K562 (cell line): ENCODE measurements around the gene C2orf76. TPM values are rescaled to one million over a fixed set of nuclear protein-coding genes. Genes with fewer than 3 reads are reported as not detected.

Experiments used
- ATAC-seq: fragments of 200-7000 bp; cut with Tn5 transposase; 3 replicates; pipeline ENCODE4 v1.9.1; 2020; ENCODE audit warnings: moderate library complexity
- BruUV-seq: library from RNA; stranded (reverse); fragments of 400-500 nt; replicated peaks from 2 replicates; lab custom pipeline; 2021; lab: Mats Ljungman, UMichigan
- CTCF ChIA-PET: fragments of 300-600 bp; formaldehyde crosslinking; extraction: SDS; loops from one replicate; lab custom pipeline; 2021; ENCODE audit warnings: low intra/inter-chr PET ratio; lab: Yijun Ruan, JAX
- POLR2A ChIA-PET: fragments of 300-600, 350-650 bp; sonication (Branson Sonifier 250); formaldehyde crosslinking; extraction: SDS; loops from one replicate; lab custom pipeline; 2021; ENCODE audit warnings: antibody characterized with exemption, inconsistent platforms; lab: Yijun Ruan, JAX
- DNase-seq, 4 experiments: peaks; one replicate each; pipeline versions ENCODE4 v3.0.0 to v3.0.0-alpha.2; 2011 to 2018; ENCODE audit warnings: low spot score in 3 of 4, mixed read lengths in 3 of 4; ENCODE audit errors: extremely low read depth in 1 of 4
- FAIRE-seq: peaks from 2 replicates; lab custom pipeline; 2011; peaks lifted over from hg19 to GRCh38; lab: Jason Lieb, UNC
- H2AFZ ChIP-seq: 2 replicates; pipeline ENCODE4 v1.6.0; 2011; ENCODE audit warnings: low read depth, low read length, control low read depth, inconsistent platforms
- H3K27ac ChIP-seq: fragments of 200-600 bp; 3 replicates; pipeline ENCODE4 v1.8.0; 2011; ENCODE audit warnings: low read depth, mild to moderate bottlenecking, control low read depth, inconsistent platforms, low read length, moderate library complexity, mixed read lengths; ENCODE audit errors: extremely low read depth
- H3K27me3 ChIP-seq, 2 experiments: fragments of 300-600 bp in 1 of 2; 2 replicates in 1 of 2; 3 replicates in 1 of 2; pipeline versions ENCODE4 v1.6.0 to v1.8.0; 2011; ENCODE audit warnings: inconsistent platforms in 2 of 2, low read length in 2 of 2, mild to moderate bottlenecking in 1 of 2, mixed read lengths in 1 of 2, moderate library complexity in 1 of 2; ENCODE audit not compliant: control insufficient read depth in 2 of 2, insufficient read depth in 2 of 2
- H3K36me3 ChIP-seq: fragments of 300-600 bp; 3 replicates; pipeline ENCODE4 v1.8.0; 2011; ENCODE audit warnings: mild to moderate bottlenecking, low read length, inconsistent platforms; ENCODE audit not compliant: control insufficient read depth, insufficient read depth
- H3K4me1 ChIP-seq, 2 experiments: fragments of 200-600 bp in 1 of 2; replicated peaks in 1 of 2; 2 replicates in 1 of 2; 3 replicates in 1 of 2; pipeline versions ENCODE4 v1.5.1 to v1.8.0; 2011; ENCODE audit warnings: inconsistent platforms in 2 of 2, low read length in 2 of 2, mild to moderate bottlenecking in 1 of 2, mixed read lengths in 1 of 2, moderate library complexity in 1 of 2; ENCODE audit not compliant: control insufficient read depth in 2 of 2, insufficient read depth in 2 of 2
- H3K4me2 ChIP-seq: 2 replicates; pipeline ENCODE4 v1.6.1; 2011; ENCODE audit warnings: low read length, control low read depth, inconsistent platforms, mixed read lengths; ENCODE audit not compliant: insufficient read depth
- H3K4me3 ChIP-seq: fragments of 200-600 bp; sonication (generic), shearing (Covaris generic); 2 replicates; pipeline ENCODE4 v1.5.1; 2016; ENCODE audit warnings: control low read depth, inconsistent platforms
- H3K79me2 ChIP-seq: fragments of 200-600 bp; 3 replicates; pipeline ENCODE4 v1.8.0; 2011; ENCODE audit warnings: low read length, inconsistent platforms; ENCODE audit not compliant: control insufficient read depth, insufficient read depth
- H3K9ac ChIP-seq, 2 experiments: 2 replicates each; pipeline versions ENCODE4 v1.6.0 to v1.6.1; 2011; ENCODE audit warnings: low read depth in 2 of 2, low read length in 2 of 2, control low read depth in 1 of 2, inconsistent platforms in 1 of 2, mild to moderate bottlenecking in 1 of 2, mixed read lengths in 1 of 2; ENCODE audit not compliant: insufficient read depth in 1 of 2
- H3K9me1 ChIP-seq: one replicate; pipeline ENCODE4 v1.6.0; 2011; ENCODE audit warnings: inconsistent platforms, mild to moderate bottlenecking, low read length, moderate library complexity; ENCODE audit not compliant: control insufficient read depth, insufficient read depth
- H3K9me3 ChIP-seq: replicated peaks from 2 replicates; pipeline ENCODE4 v1.5.1; 2011; ENCODE audit warnings: low read depth, low read length, inconsistent platforms; ENCODE audit not compliant: control insufficient read depth, insufficient read depth
- H4K20me1 ChIP-seq: replicated peaks from 2 replicates; pipeline ENCODE4 v1.6.1; 2011; ENCODE audit warnings: low read length, inconsistent platforms, mixed read lengths; ENCODE audit not compliant: control insufficient read depth, insufficient read depth
- CTCF ChIP-seq, 3 experiments: IDR thresholded peaks in 2 of 3; conservative IDR thresholded peaks in 1 of 3; 2 replicates each; pipeline ENCODE4 v1.5.1; 2011 to 2012; ENCODE audit warnings: low read length in 3 of 3, mild to moderate bottlenecking in 3 of 3, control low read depth in 2 of 3, improper control_type of control experiment in 1 of 3, inconsistent platforms in 1 of 3, low read depth in 1 of 3, mixed read lengths in 1 of 3, moderate library complexity in 1 of 3; ENCODE audit not compliant: insufficient read depth in 2 of 3
- CTCFL ChIP-seq: IDR thresholded peaks from 2 replicates; pipeline ENCODE4 v1.6.1; 2011; ENCODE audit warnings: borderline replicate concordance, low read depth, mild to moderate bottlenecking, moderate library complexity, low read length; ENCODE audit not compliant: insufficient read depth, poor library complexity, severe bottlenecking
- E2F3 ChIP-seq: fragments of 250-450 bp; sonication (Bioruptor Pico); IDR thresholded peaks from 2 replicates; pipeline ENCODE4 v1.4.0; 2020; ENCODE audit warnings: mild to moderate bottlenecking
- FOXA1 ChIP-seq: fragments of 450-650 bp; IDR thresholded peaks from 2 replicates; pipeline ENCODE4 v1.6.1; 2016; ENCODE audit warnings: mild to moderate bottlenecking, borderline replicate concordance
- FOXA3 ChIP-seq, 2 experiments: fragments of 450-650 bp in 1 of 2; sonication (generic) in 1 of 2; formaldehyde crosslinking; IDR thresholded peaks in 1 of 2; conservative IDR thresholded peaks in 1 of 2; 2 replicates each; pipeline versions ENCODE4 v1.4.0 to v1.8.0; 2020 to 2022; ENCODE audit warnings: mild to moderate bottlenecking in 2 of 2, missing genetic modification reagents in 1 of 2
- FOXK2 ChIP-seq, 2 experiments: fragments of 450-650 bp; IDR thresholded peaks in 1 of 2; conservative IDR thresholded peaks in 1 of 2; 2 replicates each; pipeline ENCODE4 v1.6.1; 2016; ENCODE audit warnings: low read depth in 2 of 2, mild to moderate bottlenecking in 1 of 2
- RBM14 ChIP-seq: fragments of 200-400 bp; formaldehyde crosslinking; IDR thresholded peaks from 2 replicates; pipeline ENCODE4 v1.6.1; 2018; ENCODE audit warnings: low read depth, mild to moderate bottlenecking, low read length, moderate library complexity, borderline replicate concordance; ENCODE audit not compliant: insufficient read depth
- WGBS: fragments of 100-300 bp; shearing (Covaris generic); methylation state at CpG from one replicate; pipeline ENCODE4 v1.1.6; 2016; ENCODE audit warnings: low coverage, mixed read lengths; ENCODE audit not compliant: insufficient coverage; ENCODE audit errors: missing lambda C conversion rate; 5-methylcytosine and 5-hydroxymethylcytosine counted together
- in situ Hi-C: fragments of 300-500 bp; cut with MboI; formaldehyde crosslinking; loops from 4 replicates; pipeline ENCODE4 v1.15.0; 2018; ENCODE audit warnings: inconsistent platforms, mixed read lengths
- intact Hi-C: fragments of 100-400 bp; cut with micrococcal nuclease; formaldehyde crosslinking; loops from 2 replicates; pipeline ENCODE4 v1.14.2; 2022
- polyA plus RNA-seq, 8 experiments: library from polyadenylated mRNA; depleted of rRNA in 4 of 8; stranded (reverse) in 5 of 8; unstranded in 3 of 8; fragments of >200 nt; fragmentation: Nextera tagmentation in 2 of 8; fragmentation: Illumina TruSeq in 1 of 8; extraction: Ambion mirVana in 2 of 8; extraction: Trizol in 1 of 8; gene quantifications; 2 replicates each; pipeline versions ENCODE4 v1.2.1 to v1.2.3, GENCODE V29; 2011 to 2014; ENCODE audit warnings: inconsistent platforms in 1 of 8, missing spikeins in 1 of 8
- total RNA-seq, 7 experiments: library from RNA; depleted of rRNA in 6 of 7; stranded (reverse); fragments of >200 nt in 6 of 7; fragmentation: Illumina TruSeq in 2 of 7; extraction: Trizol in 2 of 7; gene quantifications; 2 replicates each; pipeline versions ENCODE4 v1.2.1 to v1.2.3, GENCODE V29; 2011 to 2021; ENCODE audit warnings: low replicate concordance in 1 of 7

C2orf76 gene
- total and polyA plus RNA-seq, 9 of the 15 experiments (the other 6 are each of a cell fraction or from before 2014, with no cell fraction given) = 4.8 to 26.2 (median 14.5) TPM

- H2AFZ ChIP-seq = no peak overlapping the region
- H3K79me2 ChIP-seq = no peaks in the 10 kb centered on the region
- H3K4me2 ChIP-seq = no peak overlapping the region
- peak; percentile 56 for FAIRE-seq
- H4K20me1 ChIP-seq = no peaks in the 10 kb centered on the region
- ChIA-PET CTCF (no interaction called here), POLR2A (no interaction called here)
- peak; percentile 46 to 64; a peak in 3 of 4 replicates for TF ChIP-seq FOXK2 (conservative IDR thresholded peaks at IDR 0.05 in 1 of 2, IDR thresholded peaks at IDR 0.05 in 1 of 2; ENCODE audit: low read depth in 2 of 2)
- 0 out of 2 replicates have a peak, but pooled peaks have one; percentile 24 for TF ChIP-seq FOXA1
- TF ChIP-seq FOXA3 (CRISPR knock-in tag; conservative IDR thresholded peaks at IDR 0.05 in 1 of 2, IDR thresholded peaks at IDR 0.05 in 1 of 2) = peak; percentile 83 to 86; a peak in 3 of 4 replicates
- TF ChIP-seq E2F3 = no peak
- H3K27ac ChIP-seq = no peak overlapping the region
- no peak overlapping the region for H3K9ac ChIP-seq
- no peaks in the 10 kb centered on the region for H3K36me3 ChIP-seq
- H3K4me1 ChIP-seq = no peaks in the 10 kb centered on the region
- no peaks in the 10 kb centered on the region; a peak in 1 of 5 replicates for H3K27me3 ChIP-seq
- H3K9me1 ChIP-seq = no peaks in the 10 kb centered on the region
- peak in 1 of 4 experiments; percentile 30 for DNase-seq
- no TSS peak for BruUV-seq
- intact Hi-C loops (no loop called here), in situ Hi-C loops (no loop called here)
- no peaks in the 10 kb centered on the region for H3K9me3 ChIP-seq
- H3K4me3 ChIP-seq = no peak overlapping the region
- ATAC-seq = peak; percentile 44; the same call in 1 of the 3 replicates
Observed at GRCh38 chr2:119352357-119352756, 14.3 kb downstream of the C2orf76 start.

GRCh38 chr2:119350311-119350998, 16.2 kb downstream of the C2orf76 start:
- Histone ChIP-seq H3K4me1 (no peaks in the 10 kb centered on the region), H4K20me1 (no peaks in the 10 kb centered on the region), H3K36me3 (no peaks in the 10 kb centered on the region), H3K9me3 (no peaks in the 10 kb centered on the region), H3K9ac (no peak overlapping the region), H2AFZ (no peak overlapping the region), H3K27ac (no peak overlapping the region), H3K27me3 (no peaks in the 10 kb centered on the region; a peak in 1 of 5 replicates), H3K4me3 (no peak overlapping the region), H3K9me1 (no peaks in the 10 kb centered on the region), H3K4me2 (no peak overlapping the region), H3K79me2 (no peaks in the 10 kb centered on the region)
- FAIRE-seq (no peak), ATAC-seq (peak; percentile 71), DNase-seq (peak in 1 of 4 experiments; percentile 12)
- BruUV-seq = no TSS peak
- ChIA-PET POLR2A (interaction anchor here (0.6 to 1.8 kb wide), 4 partner anchors 9 to 56 kb away, joined by 3 to 6 read pairs (median 4); no protein-coding TSS in a partner anchor), CTCF (no interaction called here)
- 5% methylated on average over 4 of the region's 4 CpGs for WGBS
- intact Hi-C loops = no loop called here
- in situ Hi-C loops = no loop called here
- TF ChIP-seq RBM14 (no peak), CTCFL (peak; percentile 13), CTCF (IDR thresholded peaks at IDR 0.05 in 2 of 3, conservative IDR thresholded peaks at IDR 0.05 in 1 of 3; ENCODE audit: insufficient read depth in 2 of 3, low read depth in 1 of 3, low read length in 3 of 3) (0 out of 6 replicates have a peak, but pooled peaks of 2 of the 3 experiments have one; percentile 5 to 14)
